B cell (primary cell): ENCODE data around the gene GALNT10. TPM values are rescaled to one million over a fixed set of nuclear protein-coding genes. Genes with fewer than 3 reads are reported as not detected.

Source experiments
- ATAC-seq: fragments of 200-7000 bp; cut with Tn5 transposase; one replicate; pipeline ENCODE4 v1.10.0; 2021; ENCODE audit warnings: low read depth, mild to moderate bottlenecking, moderate number of reproducible peaks, moderate library complexity
- CTCF ChIA-PET: fragments of 350-600 bp; sonication (Branson Sonifier 250); formaldehyde crosslinking; loops from one replicate; lab custom pipeline; 2021; ENCODE audit warnings: antibody characterized with exemption, inconsistent platforms; lab: Charles Lee
- POLR2A ChIA-PET: fragments of 350-600 bp; sonication (Branson Sonifier 250); formaldehyde crosslinking; loops from one replicate; lab custom pipeline; 2021; ENCODE audit warnings: antibody characterized with exemption; lab: Charles Lee
- DNase-seq: peaks from one replicate; pipeline ENCODE4 v3.0.0; 2013
- H2AFZ ChIP-seq: 2 replicates; pipeline ENCODE4 v1.6.1; 2012; ENCODE audit warnings: mild to moderate bottlenecking, low read depth, low read length; ENCODE audit not compliant: insufficient read depth, poor library complexity, severe bottlenecking
- H3K27ac ChIP-seq, 2 donors: 1 replicate in 1 of 2; 2 replicates in 1 of 2; pipeline ENCODE4 v1.5.1; 2012 to 2013; ENCODE audit warnings: low read length in 2 of 2, mild to moderate bottlenecking in 2 of 2, moderate library complexity in 1 of 2
- H3K27me3 ChIP-seq, 4 experiments: fragments of 200-600 bp in 1 of 4; sonication (generic) in 1 of 4; replicated peaks in 1 of 4; 1 replicate in 2 of 4; 2 replicates in 2 of 4; pipeline versions ENCODE4 v1.6.1 to v1.7.0; 2013 to 2016; ENCODE audit warnings: low read length in 3 of 4, mild to moderate bottlenecking in 2 of 4, mixed read lengths in 1 of 4, moderate library complexity in 1 of 4; ENCODE audit not compliant: insufficient read depth in 4 of 4, control insufficient read depth in 3 of 4; ENCODE audit errors: control extremely low read depth in 1 of 4
- H3K36me3 ChIP-seq, 2 experiments: replicated peaks in 1 of 2; 1 replicate in 1 of 2; 2 replicates in 1 of 2; pipeline versions ENCODE4 v1.6.1 to v1.7.1; 2013; ENCODE audit warnings: low read length in 1 of 2; ENCODE audit not compliant: insufficient read depth in 2 of 2, control insufficient read depth in 1 of 2; ENCODE audit errors: control extremely low read depth in 1 of 2, extremely low read depth in 1 of 2
- H3K4me1 ChIP-seq, 2 donors: fragments of 200-600 bp in 1 of 2; sonication (generic) in 1 of 2; 1 replicate in 1 of 2; 2 replicates in 1 of 2; pipeline versions ENCODE4 v1.5.1 to v1.6.1; 2013 to 2017; ENCODE audit warnings: low read length in 2 of 2; ENCODE audit not compliant: control insufficient read depth in 2 of 2, insufficient read depth in 2 of 2
- H3K4me2 ChIP-seq: replicated peaks from 2 replicates; pipeline ENCODE3; 2012; ENCODE audit warnings: mild to moderate bottlenecking, low read depth, low read length; ENCODE audit not compliant: poor library complexity, severe bottlenecking
- H3K4me3 ChIP-seq, 5 experiments: fragments of 200-600 bp in 1 of 5; sonication (generic) in 1 of 5; 1 replicate in 3 of 5; 2 replicates in 2 of 5; pipeline versions ENCODE4 v1.5.1 to v1.7.0; 2011 to 2016; ENCODE audit warnings: low read length in 4 of 5, mild to moderate bottlenecking in 4 of 5, low read depth in 2 of 5, control low read depth in 1 of 5, moderate library complexity in 1 of 5; ENCODE audit not compliant: insufficient read depth in 1 of 5; ENCODE audit errors: control extremely low read depth in 1 of 5, extremely low read depth in 1 of 5
- H3K79me2 ChIP-seq: fragments of 200-600 bp; sonication (generic); one replicate; pipeline ENCODE4 v1.6.0; 2016; ENCODE audit warnings: low read length; ENCODE audit not compliant: control insufficient read depth, insufficient read depth
- H3K9ac ChIP-seq: fragments of 200-600 bp; sonication (generic); 2 replicates; pipeline ENCODE4 v1.6.1; 2017; ENCODE audit warnings: mild to moderate bottlenecking, low read length, moderate library complexity
- H3K9me3 ChIP-seq, 3 donors: one replicate each; pipeline versions ENCODE4 v1.6.1 to v1.7.1; 2013; ENCODE audit warnings: low read length in 2 of 3; ENCODE audit not compliant: control insufficient read depth in 2 of 3, insufficient read depth in 1 of 3; ENCODE audit errors: control extremely low read depth in 1 of 3
- H4K20me1 ChIP-seq: 2 replicates; pipeline ENCODE4 v1.6.0; 2012; ENCODE audit warnings: mild to moderate bottlenecking, low read length; ENCODE audit not compliant: insufficient read depth, control insufficient read depth, poor library complexity, severe bottlenecking
- H3K27ac Mint-ChIP-seq: one replicate; pipeline ENCODE4 v1.8.0; 2021; ENCODE audit warnings: mixed read lengths
- H3K27me3 Mint-ChIP-seq: one replicate; pipeline ENCODE4 v1.8.0; 2021; ENCODE audit warnings: mixed read lengths
- H3K4me1 Mint-ChIP-seq: one replicate; pipeline ENCODE4 v1.8.0; 2021; ENCODE audit warnings: mixed read lengths
- H3K4me3 Mint-ChIP-seq: one replicate; pipeline ENCODE4 v1.8.0; 2021; ENCODE audit warnings: mixed read lengths
- H3K9me3 Mint-ChIP-seq: one replicate; pipeline ENCODE4 v1.8.0; 2022; ENCODE audit warnings: mixed read lengths; ENCODE audit not compliant: insufficient read depth
- EZH2 ChIP-seq: IDR thresholded peaks from 2 replicates; pipeline ENCODE4 v1.6.1; 2012; ENCODE audit warnings: borderline replicate concordance, low read depth, mild to moderate bottlenecking, moderate library complexity, low read length; ENCODE audit not compliant: insufficient read depth, poor library complexity, severe bottlenecking
- WGBS: methylation state at CpG from one replicate; pipeline ENCODE4 v1.1.5; 2013; ENCODE audit warnings: missing lambda C conversion rate; ENCODE audit not compliant: insufficient coverage; 5-methylcytosine and 5-hydroxymethylcytosine counted together
- intact Hi-C: fragments of 100-400 bp; cut with micrococcal nuclease; formaldehyde crosslinking; loops from one replicate; pipeline ENCODE4 v1.10.0; 2022
- polyA plus RNA-seq: library from polyadenylated mRNA; depleted of rRNA; stranded (reverse); fragments of >200 nt; gene quantifications from 2 replicates; pipeline ENCODE4 v1.2.3, GENCODE V29; 2012
- total RNA-seq, 2 donors: library from RNA; stranded (reverse); fragments of 120-200 nt in 1 of 2; gene quantifications; 1 replicate in 1 of 2; 2 replicates in 1 of 2; pipeline versions ENCODE4 v1.2.3 to v1.2.4, GENCODE V29; 2013 to 2022
- TF ChIP-seq, protein P1 (sequence below): fragments of 200-600 bp; IDR thresholded peaks from one replicate; pipeline ENCODE4 v1.8.0; 2022; ENCODE audit warnings: antibody characterized with exemption, mild to moderate bottlenecking

The GALNT10 gene
- total and polyA plus RNA-seq, 2 donors (not counting 1 experiment from before 2014, with no cell fraction given), result 27.7 to 42.8 TPM

GRCh38 chr5:154199671-154200220 is 9.2 kb downstream of the GALNT10 start:
- peaks cover 93% of the 10 kb centered on the region for H3K79me2 ChIP-seq
- no peak overlapping the region for H3K4me2 ChIP-seq
- no peak overlapping the region for H3K27ac Mint-ChIP-seq
- H3K4me3 Mint-ChIP-seq, result no peak overlapping the region
- DNase-seq (no peak), ATAC-seq (no peak)
- peaks cover 68% of the 10 kb centered on the region for H3K4me1 Mint-ChIP-seq
- peaks cover 6 to 50% of the 10 kb centered on the region in 2 experiments for H3K36me3 ChIP-seq
- no peaks in the 10 kb centered on the region for H3K27me3 Mint-ChIP-seq
- TF ChIP-seq, protein P1, sequence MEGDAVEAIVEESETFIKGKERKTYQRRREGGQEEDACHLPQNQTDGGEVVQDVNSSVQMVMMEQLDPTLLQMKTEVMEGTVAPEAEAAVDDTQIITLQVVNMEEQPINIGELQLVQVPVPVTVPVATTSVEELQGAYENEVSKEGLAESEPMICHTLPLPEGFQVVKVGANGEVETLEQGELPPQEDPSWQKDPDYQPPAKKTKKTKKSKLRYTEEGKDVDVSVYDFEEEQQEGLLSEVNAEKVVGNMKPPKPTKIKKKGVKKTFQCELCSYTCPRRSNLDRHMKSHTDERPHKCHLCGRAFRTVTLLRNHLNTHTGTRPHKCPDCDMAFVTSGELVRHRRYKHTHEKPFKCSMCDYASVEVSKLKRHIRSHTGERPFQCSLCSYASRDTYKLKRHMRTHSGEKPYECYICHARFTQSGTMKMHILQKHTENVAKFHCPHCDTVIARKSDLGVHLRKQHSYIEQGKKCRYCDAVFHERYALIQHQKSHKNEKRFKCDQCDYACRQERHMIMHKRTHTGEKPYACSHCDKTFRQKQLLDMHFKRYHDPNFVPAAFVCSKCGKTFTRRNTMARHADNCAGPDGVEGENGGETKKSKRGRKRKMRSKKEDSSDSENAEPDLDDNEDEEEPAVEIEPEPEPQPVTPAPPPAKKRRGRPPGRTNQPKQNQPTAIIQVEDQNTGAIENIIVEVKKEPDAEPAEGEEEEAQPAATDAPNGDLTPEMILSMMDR, result no peak
- no peak overlapping the region for H3K4me3 ChIP-seq
- 77% methylated on average over 6 of the region's 7 CpGs for WGBS
- ChIA-PET POLR2A (interaction anchor here (1.4 kb wide), 1 partner anchor 9 kb away, joined by 3 read pairs; the partner anchor contains the start of gene GALNT10), CTCF (interaction anchor here (0.9 kb wide), 1 partner anchor 10 kb away, joined by 3 read pairs; no protein-coding TSS in a partner anchor)
- peaks cover 69% of the 10 kb centered on the region for H4K20me1 ChIP-seq
- no peaks in the 10 kb centered on the region for H3K27me3 ChIP-seq
- H3K27ac ChIP-seq, result no peak overlapping the region
- intact Hi-C loops, result no loop called here
- no peak overlapping the region for H3K9ac ChIP-seq
- H3K9me3 Mint-ChIP-seq, result no peaks in the 10 kb centered on the region
- peaks cover 17 to 44% of the 10 kb centered on the region in 2 donors for H3K4me1 ChIP-seq
- H3K9me3 ChIP-seq, result no peaks in the 10 kb centered on the region
- no peak overlapping the region for H2AFZ ChIP-seq

GRCh38 chr5:154200221-154200620 is 9.7 kb downstream of the GALNT10 start:
- TF ChIP-seq EZH2, result no peak
- TF ChIP-seq, protein P1, result no peak
- ChIA-PET POLR2A (no interaction called here), CTCF (interaction anchor here (1.1 kb wide), 1 partner anchor 128 kb away, joined by 3 read pairs; no protein-coding TSS in a partner anchor)
- ATAC-seq (no peak), DNase-seq (no peak)
- Histone ChIP-seq H3K4me2 (no peak overlapping the region), H3K4me3 (no peak overlapping the region), H3K27ac (no peak overlapping the region), H4K20me1 (peaks cover 74% of the 10 kb centered on the region), H2AFZ (no peak overlapping the region), H3K79me2 (peaks cover 93% of the 10 kb centered on the region), H3K36me3 (peaks cover 6 to 53% of the 10 kb centered on the region in 2 experiments), H3K27me3 (no peaks in the 10 kb centered on the region), H3K4me1 (peaks cover 17 to 44% of the 10 kb centered on the region in 2 donors), H3K9ac (no peak overlapping the region), H3K9me3 (no peaks in the 10 kb centered on the region)
- Mint-ChIP-seq H3K4me3 (no peak overlapping the region), H3K27ac (no peak overlapping the region), H3K27me3 (no peaks in the 10 kb centered on the region), H3K9me3 (no peaks in the 10 kb centered on the region), H3K4me1 (peaks cover 67% of the 10 kb centered on the region)
- intact Hi-C loops, result no loop called here
- 71% methylated on average over 8 of the region's 8 CpGs for WGBS
